Kidney (tissue), 14 donors: ENCODE data around the gene BAK1. TPM values are rescaled to one million over a fixed set of nuclear protein-coding genes. Genes with fewer than 3 reads are reported as not detected.
A peak's percentile ranks its signal among the peaks of the same experiment; 100 is the strongest.

Source experiments
- DNase-seq, 5 donors: peaks; one replicate each; pipeline ENCODE4 v3.0.0-alpha.2; 2013 to 2020
- FAIRE-seq: peaks from 2 replicates; lab custom pipeline; 2012; peaks lifted over from hg19 to GRCh38; lab: Jason Lieb, UNC
- H3K27ac ChIP-seq, 2 donors: one replicate each; pipeline ENCODE4 v1.7.0; 2013; ENCODE audit warnings: low read depth in 2 of 2, low read length in 2 of 2, inconsistent platforms in 1 of 2
- H3K27me3 ChIP-seq: one replicate; pipeline ENCODE4 v1.7.1; 2013; ENCODE audit warnings: low read length, inconsistent platforms; ENCODE audit not compliant: control insufficient read depth, insufficient read depth
- H3K36me3 ChIP-seq, 3 donors: one replicate each; pipeline versions ENCODE4 v1.7.0 to v1.7.1; 2013; ENCODE audit warnings: low read length in 3 of 3, control low read depth in 1 of 3, inconsistent platforms in 1 of 3; ENCODE audit not compliant: insufficient read depth in 3 of 3, control insufficient read depth in 2 of 3
- H3K4me1 ChIP-seq, 3 donors: one replicate each; pipeline versions ENCODE4 v1.7.0 to v1.7.1; 2013; ENCODE audit warnings: low read length in 3 of 3, inconsistent platforms in 1 of 3, low read depth in 1 of 3; ENCODE audit not compliant: control insufficient read depth in 2 of 3, insufficient read depth in 2 of 3
- H3K4me3 ChIP-seq, 3 donors: one replicate each; pipeline versions ENCODE4 v1.7.0 to v1.8.1; 2013; ENCODE audit warnings: low read length in 3 of 3, control low read depth in 1 of 3, inconsistent platforms in 1 of 3
- H3K9ac ChIP-seq, 3 donors: one replicate each; pipeline versions ENCODE4 v1.7.0 to v1.7.1; 2013; ENCODE audit warnings: low read length in 3 of 3, control low read depth in 1 of 3, inconsistent platforms in 1 of 3
- H3K9me3 ChIP-seq, 3 donors: one replicate each; pipeline versions ENCODE4 v1.7.0 to v1.7.1; 2013; ENCODE audit warnings: low read length in 3 of 3, control low read depth in 1 of 3, inconsistent platforms in 1 of 3; ENCODE audit not compliant: control insufficient read depth in 2 of 3, insufficient read depth in 1 of 3
- CTCF ChIP-seq: IDR thresholded peaks from 3 replicates; pipeline ENCODE4 v1.5.1; 2012; ENCODE audit warnings: mild to moderate bottlenecking, moderate library complexity, borderline replicate concordance; ENCODE audit not compliant: insufficient read depth; ENCODE audit errors: extremely low read depth
- intact Hi-C: fragments of 100-400 bp; cut with DNase I; formaldehyde crosslinking; loops from one replicate; pipeline ENCODE4 v1.11.1; 2022
- polyA plus RNA-seq: library from polyadenylated mRNA; stranded (reverse); fragments of 350-450 nt; fragmentation: Illumina TruSeq; extraction: RNeasy Lipid Tissue Mini Kit (QIAGEN cat#74804); gene quantifications from one replicate; pipeline ENCODE4 v1.2.3, GENCODE V29; 2014; ENCODE audit warnings: low read depth, low replicate concordance; ENCODE audit not compliant: insufficient read depth
- total RNA-seq: library from RNA; stranded (reverse); fragmentation: NEBNext Ultra II Directional; extraction: Animal tissue kit (Norgen Biotek cat#: 25700); gene quantifications from one replicate; pipeline ENCODE4 v1.2.1, GENCODE V29; 2021
- donor health status: control.
- donor health status: control.
- donor health status: control.
- donor health status: control.
- donor health status: control.
- donor health status: DM: yes; HTN: yes; CAD: no.
- donor health status: Normal renal cell carcinoma (clear cell type).

The BAK1 gene
- total and polyA plus RNA-seq, 2 donors from 2014 or later = 22.3 to 26.7 TPM

- no peaks in the 10 kb centered on the region for H3K9me3 ChIP-seq
- intact Hi-C loops = no loop called here
- H3K27me3 ChIP-seq = no peaks in the 10 kb centered on the region
- peaks cover 0 to 4% (median 2%) of the 10 kb centered on the region in 3 donors for H3K4me1 ChIP-seq
- DNase-seq = no peak
- no peak overlapping the region for H3K9ac ChIP-seq
- no peak overlapping the region for H3K27ac ChIP-seq
- TF ChIP-seq CTCF = no peak
- H3K36me3 ChIP-seq = no peaks in the 10 kb centered on the region
- FAIRE-seq = no peak
- H3K4me3 ChIP-seq = no peak overlapping the region
Measured at GRCh38 chr6:33602180-33602579, 22.1 kb upstream of the BAK1 start.

- Histone ChIP-seq H3K9ac (no peak overlapping the region), H3K27me3 (no peaks in the 10 kb centered on the region), H3K9me3 (no peaks in the 10 kb centered on the region), H3K4me1 (peaks cover 0 to 4% (median 2%) of the 10 kb centered on the region in 3 donors), H3K4me3 (no peak overlapping the region), H3K27ac (no peak overlapping the region), H3K36me3 (no peaks in the 10 kb centered on the region)
- intact Hi-C loops = no loop called here
- DNase-seq (no peak), FAIRE-seq (no peak)
- no peak for TF ChIP-seq CTCF
Measured at GRCh38 chr6:33600761-33601160, 20.7 kb upstream of the BAK1 start.

- TF ChIP-seq CTCF = no peak
- no peaks in the 10 kb centered on the region for H3K9me3 ChIP-seq
- DNase-seq = peak in 2 of 5 donors; percentile 65 to 90
- no peaks in the 10 kb centered on the region for H3K36me3 ChIP-seq
- intact Hi-C loops = no loop called here
- no peaks in the 10 kb centered on the region for H3K27me3 ChIP-seq
- peak overlapping the region in 1 of 3 donors; percentile 12 for H3K9ac ChIP-seq
- peaks cover 0 to 4% (median 2%) of the 10 kb centered on the region in 3 donors for H3K4me1 ChIP-seq
- no peak overlapping the region for H3K4me3 ChIP-seq
- peak overlapping the region; percentile 51 to 74 for H3K27ac ChIP-seq
- no peak for FAIRE-seq
Measured at GRCh38 chr6:33599413-33599938, 19.4 kb upstream of the BAK1 start.
